ENCODE results near the gene RNF208.

The RNF208 gene

DNA sequence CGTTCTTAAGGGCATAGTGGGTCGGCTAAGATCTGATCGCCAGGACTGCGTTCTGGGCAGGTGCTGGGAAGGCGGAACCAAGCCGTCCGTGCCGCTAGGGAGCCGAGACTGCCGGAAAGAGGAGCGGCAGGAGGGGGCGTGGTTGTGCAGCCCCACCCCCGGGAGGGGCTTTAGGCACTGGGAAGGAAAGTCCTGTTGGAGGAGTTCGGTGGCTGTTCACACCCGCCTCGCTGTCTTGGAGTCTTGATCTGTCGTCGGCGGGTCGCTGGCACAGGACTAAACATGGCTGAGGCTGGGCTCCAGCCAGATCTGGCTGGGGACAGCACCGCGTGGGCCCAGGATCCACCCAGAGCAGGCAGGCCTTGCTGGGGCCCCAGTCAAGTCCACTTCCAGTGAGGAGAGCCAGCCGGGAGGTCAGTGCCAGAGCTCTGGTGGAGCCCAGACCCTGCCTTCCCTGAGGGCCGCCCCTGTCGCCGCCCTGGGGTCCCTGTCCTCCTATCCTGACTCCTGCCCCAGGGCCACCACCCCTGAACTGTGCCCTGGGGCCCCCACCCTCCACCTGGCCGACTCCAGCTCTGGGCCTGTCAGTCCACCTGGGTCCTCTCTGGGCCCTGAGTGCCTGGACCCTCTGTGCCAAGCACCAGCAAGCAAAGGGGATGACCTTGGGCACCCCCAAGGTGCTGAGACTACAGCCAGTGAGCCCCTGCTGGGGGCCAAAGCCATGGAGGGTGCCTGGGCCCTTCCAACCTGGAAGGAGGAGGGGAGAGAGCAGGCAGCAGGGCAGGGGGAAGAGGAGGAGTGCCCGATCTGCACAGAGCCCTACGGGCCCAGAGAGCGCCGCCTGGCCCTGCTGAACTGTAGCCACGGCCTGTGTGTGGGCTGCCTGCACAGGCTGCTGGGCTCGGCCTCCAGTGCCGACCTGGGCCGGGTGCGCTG is 4.5 kb downstream of the RNF208 start (continued):
- TF ChIP-seq, protein P1, sequence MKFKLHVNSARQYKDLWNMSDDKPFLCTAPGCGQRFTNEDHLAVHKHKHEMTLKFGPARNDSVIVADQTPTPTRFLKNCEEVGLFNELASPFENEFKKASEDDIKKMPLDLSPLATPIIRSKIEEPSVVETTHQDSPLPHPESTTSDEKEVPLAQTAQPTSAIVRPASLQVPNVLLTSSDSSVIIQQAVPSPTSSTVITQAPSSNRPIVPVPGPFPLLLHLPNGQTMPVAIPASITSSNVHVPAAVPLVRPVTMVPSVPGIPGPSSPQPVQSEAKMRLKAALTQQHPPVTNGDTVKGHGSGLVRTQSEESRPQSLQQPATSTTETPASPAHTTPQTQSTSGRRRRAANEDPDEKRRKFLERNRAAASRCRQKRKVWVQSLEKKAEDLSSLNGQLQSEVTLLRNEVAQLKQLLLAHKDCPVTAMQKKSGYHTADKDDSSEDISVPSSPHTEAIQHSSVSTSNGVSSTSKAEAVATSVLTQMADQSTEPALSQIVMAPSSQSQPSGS (tag by site-specific recombination; IDR thresholded peaks at IDR 0.05; ENCODE audit: low read depth) = no peak
- TF ChIP-seq ZNF121 (tag by site-specific recombination; IDR thresholded peaks at IDR 0.05) = no peak
- TF ChIP-seq, protein P2, sequence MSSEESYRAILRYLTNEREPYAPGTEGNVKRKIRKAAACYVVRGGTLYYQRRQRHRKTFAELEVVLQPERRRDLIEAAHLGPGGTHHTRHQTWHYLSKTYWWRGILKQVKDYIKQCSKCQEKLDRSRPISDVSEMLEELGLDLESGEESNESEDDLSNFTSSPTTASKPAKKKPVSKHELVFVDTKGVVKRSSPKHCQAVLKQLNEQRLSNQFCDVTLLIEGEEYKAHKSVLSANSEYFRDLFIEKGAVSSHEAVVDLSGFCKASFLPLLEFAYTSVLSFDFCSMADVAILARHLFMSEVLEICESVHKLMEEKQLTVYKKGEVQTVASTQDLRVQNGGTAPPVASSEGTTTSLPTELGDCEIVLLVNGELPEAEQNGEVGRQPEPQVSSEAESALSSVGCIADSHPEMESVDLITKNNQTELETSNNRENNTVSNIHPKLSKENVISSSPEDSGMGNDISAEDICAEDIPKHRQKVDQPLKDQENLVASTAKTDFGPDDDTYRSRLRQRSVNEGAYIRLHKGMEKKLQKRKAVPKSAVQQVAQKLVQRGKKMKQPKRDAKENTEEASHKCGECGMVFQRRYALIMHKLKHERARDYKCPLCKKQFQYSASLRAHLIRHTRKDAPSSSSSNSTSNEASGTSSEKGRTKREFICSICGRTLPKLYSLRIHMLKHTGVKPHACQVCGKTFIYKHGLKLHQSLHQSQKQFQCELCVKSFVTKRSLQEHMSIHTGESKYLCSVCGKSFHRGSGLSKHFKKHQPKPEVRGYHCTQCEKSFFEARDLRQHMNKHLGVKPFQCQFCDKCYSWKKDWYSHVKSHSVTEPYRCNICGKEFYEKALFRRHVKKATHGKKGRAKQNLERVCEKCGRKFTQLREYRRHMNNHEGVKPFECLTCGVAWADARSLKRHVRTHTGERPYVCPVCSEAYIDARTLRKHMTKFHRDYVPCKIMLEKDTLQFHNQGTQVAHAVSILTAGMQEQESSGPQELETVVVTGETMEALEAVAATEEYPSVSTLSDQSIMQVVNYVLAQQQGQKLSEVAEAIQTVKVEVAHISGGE (tag by site-specific recombination; conservative IDR thresholded peaks at IDR 0.05; ENCODE audit: low read depth) = peak; percentile 43; the same call in 1 of the 2 replicates
- TF ChIP-seq ZIC2 (tag by site-specific recombination; IDR thresholded peaks at IDR 0.05) = no peak
- TF ChIP-seq, protein P3, sequence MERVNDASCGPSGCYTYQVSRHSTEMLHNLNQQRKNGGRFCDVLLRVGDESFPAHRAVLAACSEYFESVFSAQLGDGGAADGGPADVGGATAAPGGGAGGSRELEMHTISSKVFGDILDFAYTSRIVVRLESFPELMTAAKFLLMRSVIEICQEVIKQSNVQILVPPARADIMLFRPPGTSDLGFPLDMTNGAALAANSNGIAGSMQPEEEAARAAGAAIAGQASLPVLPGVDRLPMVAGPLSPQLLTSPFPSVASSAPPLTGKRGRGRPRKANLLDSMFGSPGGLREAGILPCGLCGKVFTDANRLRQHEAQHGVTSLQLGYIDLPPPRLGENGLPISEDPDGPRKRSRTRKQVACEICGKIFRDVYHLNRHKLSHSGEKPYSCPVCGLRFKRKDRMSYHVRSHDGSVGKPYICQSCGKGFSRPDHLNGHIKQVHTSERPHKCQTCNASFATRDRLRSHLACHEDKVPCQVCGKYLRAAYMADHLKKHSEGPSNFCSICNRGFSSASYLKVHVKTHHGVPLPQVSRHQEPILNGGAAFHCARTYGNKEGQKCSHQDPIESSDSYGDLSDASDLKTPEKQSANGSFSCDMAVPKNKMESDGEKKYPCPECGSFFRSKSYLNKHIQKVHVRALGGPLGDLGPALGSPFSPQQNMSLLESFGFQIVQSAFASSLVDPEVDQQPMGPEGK (tag by site-specific recombination; IDR thresholded peaks at IDR 0.05) = peak; percentile 85
- TF ChIP-seq GLIS2 (tag by site-specific recombination; IDR thresholded peaks at IDR 0.05) = peak; percentile 66; the same call in 1 of the 2 replicates
- TF ChIP-seq, protein P4, sequence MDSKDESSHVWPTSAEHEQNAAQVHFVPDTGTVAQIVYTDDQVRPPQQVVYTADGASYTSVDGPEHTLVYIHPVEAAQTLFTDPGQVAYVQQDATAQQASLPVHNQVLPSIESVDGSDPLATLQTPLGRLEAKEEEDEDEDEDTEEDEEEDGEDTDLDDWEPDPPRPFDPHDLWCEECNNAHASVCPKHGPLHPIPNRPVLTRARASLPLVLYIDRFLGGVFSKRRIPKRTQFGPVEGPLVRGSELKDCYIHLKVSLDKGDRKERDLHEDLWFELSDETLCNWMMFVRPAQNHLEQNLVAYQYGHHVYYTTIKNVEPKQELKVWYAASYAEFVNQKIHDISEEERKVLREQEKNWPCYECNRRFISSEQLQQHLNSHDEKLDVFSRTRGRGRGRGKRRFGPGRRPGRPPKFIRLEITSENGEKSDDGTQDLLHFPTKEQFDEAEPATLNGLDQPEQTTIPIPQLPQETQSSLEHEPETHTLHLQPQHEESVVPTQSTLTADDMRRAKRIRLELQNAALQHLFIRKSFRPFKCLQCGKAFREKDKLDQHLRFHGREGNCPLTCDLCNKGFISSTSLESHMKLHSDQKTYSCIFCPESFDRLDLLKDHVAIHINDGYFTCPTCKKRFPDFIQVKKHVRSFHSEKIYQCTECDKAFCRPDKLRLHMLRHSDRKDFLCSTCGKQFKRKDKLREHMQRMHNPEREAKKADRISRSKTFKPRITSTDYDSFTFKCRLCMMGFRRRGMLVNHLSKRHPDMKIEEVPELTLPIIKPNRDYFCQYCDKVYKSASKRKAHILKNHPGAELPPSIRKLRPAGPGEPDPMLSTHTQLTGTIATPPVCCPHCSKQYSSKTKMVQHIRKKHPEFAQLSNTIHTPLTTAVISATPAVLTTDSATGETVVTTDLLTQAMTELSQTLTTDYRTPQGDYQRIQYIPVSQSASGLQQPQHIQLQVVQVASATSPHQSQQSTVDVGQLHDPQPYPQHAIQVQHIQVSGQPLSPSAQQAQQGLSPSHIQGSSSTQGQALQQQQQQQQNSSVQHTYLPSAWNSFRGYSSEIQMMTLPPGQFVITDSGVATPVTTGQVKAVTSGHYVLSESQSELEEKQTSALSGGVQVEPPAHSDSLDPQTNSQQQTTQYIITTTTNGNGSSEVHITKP (tag by site-specific recombination; IDR thresholded peaks at IDR 0.05) = peak; percentile 61; the same call in 1 of the 2 replicates
- TF ChIP-seq, protein P5, sequence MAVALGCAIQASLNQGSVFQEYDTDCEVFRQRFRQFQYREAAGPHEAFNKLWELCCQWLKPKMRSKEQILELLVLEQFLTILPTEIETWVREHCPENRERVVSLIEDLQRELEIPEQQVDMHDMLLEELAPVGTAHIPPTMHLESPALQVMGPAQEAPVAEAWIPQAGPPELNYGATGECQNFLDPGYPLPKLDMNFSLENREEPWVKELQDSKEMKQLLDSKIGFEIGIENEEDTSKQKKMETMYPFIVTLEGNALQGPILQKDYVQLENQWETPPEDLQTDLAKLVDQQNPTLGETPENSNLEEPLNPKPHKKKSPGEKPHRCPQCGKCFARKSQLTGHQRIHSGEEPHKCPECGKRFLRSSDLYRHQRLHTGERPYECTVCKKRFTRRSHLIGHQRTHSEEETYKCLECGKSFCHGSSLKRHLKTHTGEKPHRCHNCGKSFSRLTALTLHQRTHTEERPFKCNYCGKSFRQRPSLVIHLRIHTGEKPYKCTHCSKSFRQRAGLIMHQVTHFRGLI (tag by site-specific recombination; IDR thresholded peaks at IDR 0.05) = 0 out of 2 replicates have a peak, but pooled peaks have one; percentile 34
- TF ChIP-seq, protein P6, sequence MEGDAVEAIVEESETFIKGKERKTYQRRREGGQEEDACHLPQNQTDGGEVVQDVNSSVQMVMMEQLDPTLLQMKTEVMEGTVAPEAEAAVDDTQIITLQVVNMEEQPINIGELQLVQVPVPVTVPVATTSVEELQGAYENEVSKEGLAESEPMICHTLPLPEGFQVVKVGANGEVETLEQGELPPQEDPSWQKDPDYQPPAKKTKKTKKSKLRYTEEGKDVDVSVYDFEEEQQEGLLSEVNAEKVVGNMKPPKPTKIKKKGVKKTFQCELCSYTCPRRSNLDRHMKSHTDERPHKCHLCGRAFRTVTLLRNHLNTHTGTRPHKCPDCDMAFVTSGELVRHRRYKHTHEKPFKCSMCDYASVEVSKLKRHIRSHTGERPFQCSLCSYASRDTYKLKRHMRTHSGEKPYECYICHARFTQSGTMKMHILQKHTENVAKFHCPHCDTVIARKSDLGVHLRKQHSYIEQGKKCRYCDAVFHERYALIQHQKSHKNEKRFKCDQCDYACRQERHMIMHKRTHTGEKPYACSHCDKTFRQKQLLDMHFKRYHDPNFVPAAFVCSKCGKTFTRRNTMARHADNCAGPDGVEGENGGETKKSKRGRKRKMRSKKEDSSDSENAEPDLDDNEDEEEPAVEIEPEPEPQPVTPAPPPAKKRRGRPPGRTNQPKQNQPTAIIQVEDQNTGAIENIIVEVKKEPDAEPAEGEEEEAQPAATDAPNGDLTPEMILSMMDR (tag by site-specific recombination; IDR thresholded peaks at IDR 0.05) = peak; percentile 59
- peak; percentile 89 for TF ChIP-seq KLF1 (tag by site-specific recombination; IDR thresholded peaks at IDR 0.05)
- TF ChIP-seq ZNF558 (tag by site-specific recombination; IDR thresholded peaks at IDR 0.05) = no peak

Measured in HEK293 (cell line).